HL-60 (cell line): ENCODE results near the gene ACER1.

ENCODE experiments used
- GABPA ChIP-seq: IDR thresholded peaks from 2 replicates; pipeline ENCODE4 v1.6.1; 2012; ENCODE audit warnings: low read depth
- TF ChIP-seq, protein P1 (sequence below): IDR thresholded peaks from one replicate; pipeline ENCODE4 v1.5.1; 2011; ENCODE audit warnings: low read length, control low read depth, inconsistent platforms; ENCODE audit not compliant: insufficient read depth
- TF ChIP-seq, protein P2 (sequence below): IDR thresholded peaks from 2 replicates; pipeline ENCODE4 v1.6.1; 2012; ENCODE audit warnings: low read depth; ENCODE audit not compliant: insufficient replicate concordance

DNA sequence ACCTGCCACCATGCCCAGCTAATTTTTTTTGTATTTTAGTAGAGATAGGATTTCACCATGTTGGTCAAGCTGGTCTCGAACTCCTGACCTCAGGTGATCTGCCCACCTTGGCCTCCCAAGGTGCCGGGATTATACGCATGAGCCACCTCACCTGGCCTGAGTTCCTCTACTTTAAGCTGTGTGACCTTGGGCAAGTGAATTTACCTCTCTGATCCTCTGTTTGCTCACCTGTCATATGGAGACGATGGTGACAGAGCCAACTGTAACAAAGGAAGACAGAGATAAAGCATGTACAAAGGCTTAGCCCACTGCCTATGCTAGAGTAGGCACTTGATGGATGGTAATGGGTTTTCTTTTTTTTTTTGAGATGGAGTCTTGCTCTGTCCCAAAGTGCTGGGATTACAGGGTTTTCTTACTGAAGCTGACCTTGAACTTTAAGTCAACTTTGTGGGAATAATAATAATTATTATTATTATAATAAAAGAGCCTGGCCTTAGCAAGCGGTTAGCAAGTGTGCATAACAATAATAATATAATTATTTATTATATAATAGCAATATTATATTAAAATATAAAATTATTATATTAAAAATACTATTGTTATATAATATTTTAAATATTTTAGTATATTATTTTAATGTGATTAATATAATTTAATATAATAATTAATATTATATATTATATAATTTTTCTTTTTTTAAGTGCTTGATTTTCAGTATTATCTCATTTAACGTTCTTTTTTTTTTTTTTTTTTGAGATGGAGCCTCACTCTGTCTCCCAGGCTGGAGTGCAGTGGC is 1.3 kb upstream of the ACER1 start:
- TF ChIP-seq, protein P1, sequence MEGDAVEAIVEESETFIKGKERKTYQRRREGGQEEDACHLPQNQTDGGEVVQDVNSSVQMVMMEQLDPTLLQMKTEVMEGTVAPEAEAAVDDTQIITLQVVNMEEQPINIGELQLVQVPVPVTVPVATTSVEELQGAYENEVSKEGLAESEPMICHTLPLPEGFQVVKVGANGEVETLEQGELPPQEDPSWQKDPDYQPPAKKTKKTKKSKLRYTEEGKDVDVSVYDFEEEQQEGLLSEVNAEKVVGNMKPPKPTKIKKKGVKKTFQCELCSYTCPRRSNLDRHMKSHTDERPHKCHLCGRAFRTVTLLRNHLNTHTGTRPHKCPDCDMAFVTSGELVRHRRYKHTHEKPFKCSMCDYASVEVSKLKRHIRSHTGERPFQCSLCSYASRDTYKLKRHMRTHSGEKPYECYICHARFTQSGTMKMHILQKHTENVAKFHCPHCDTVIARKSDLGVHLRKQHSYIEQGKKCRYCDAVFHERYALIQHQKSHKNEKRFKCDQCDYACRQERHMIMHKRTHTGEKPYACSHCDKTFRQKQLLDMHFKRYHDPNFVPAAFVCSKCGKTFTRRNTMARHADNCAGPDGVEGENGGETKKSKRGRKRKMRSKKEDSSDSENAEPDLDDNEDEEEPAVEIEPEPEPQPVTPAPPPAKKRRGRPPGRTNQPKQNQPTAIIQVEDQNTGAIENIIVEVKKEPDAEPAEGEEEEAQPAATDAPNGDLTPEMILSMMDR = no peak
- TF ChIP-seq, protein P2, sequence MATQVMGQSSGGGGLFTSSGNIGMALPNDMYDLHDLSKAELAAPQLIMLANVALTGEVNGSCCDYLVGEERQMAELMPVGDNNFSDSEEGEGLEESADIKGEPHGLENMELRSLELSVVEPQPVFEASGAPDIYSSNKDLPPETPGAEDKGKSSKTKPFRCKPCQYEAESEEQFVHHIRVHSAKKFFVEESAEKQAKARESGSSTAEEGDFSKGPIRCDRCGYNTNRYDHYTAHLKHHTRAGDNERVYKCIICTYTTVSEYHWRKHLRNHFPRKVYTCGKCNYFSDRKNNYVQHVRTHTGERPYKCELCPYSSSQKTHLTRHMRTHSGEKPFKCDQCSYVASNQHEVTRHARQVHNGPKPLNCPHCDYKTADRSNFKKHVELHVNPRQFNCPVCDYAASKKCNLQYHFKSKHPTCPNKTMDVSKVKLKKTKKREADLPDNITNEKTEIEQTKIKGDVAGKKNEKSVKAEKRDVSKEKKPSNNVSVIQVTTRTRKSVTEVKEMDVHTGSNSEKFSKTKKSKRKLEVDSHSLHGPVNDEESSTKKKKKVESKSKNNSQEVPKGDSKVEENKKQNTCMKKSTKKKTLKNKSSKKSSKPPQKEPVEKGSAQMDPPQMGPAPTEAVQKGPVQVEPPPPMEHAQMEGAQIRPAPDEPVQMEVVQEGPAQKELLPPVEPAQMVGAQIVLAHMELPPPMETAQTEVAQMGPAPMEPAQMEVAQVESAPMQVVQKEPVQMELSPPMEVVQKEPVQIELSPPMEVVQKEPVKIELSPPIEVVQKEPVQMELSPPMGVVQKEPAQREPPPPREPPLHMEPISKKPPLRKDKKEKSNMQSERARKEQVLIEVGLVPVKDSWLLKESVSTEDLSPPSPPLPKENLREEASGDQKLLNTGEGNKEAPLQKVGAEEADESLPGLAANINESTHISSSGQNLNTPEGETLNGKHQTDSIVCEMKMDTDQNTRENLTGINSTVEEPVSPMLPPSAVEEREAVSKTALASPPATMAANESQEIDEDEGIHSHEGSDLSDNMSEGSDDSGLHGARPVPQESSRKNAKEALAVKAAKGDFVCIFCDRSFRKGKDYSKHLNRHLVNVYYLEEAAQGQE = no peak
- no peak for TF ChIP-seq GABPA
